OCI-LY1 (cell line): ENCODE data around the gene UBAP1.

ENCODE experiments used
- EZH2 ChIP-seq: fragments of 200-600 bp; sonication (generic), shearing (Covaris generic); IDR thresholded peaks from 2 replicates; pipeline ENCODE4 v1.8.0; 2017; ENCODE audit warnings: borderline replicate concordance, mixed run types, mild to moderate bottlenecking, antibody characterized with exemption, low read length, moderate library complexity, mixed read lengths
- TF ChIP-seq, protein P1 (sequence below): fragments of 200-600 bp; sonication (generic), shearing (Covaris generic); IDR thresholded peaks from 2 replicates; pipeline ENCODE4 v1.5.1; 2017; ENCODE audit warnings: mild to moderate bottlenecking, antibody characterized with exemption, low read length, moderate library complexity, mixed read lengths

DNA sequence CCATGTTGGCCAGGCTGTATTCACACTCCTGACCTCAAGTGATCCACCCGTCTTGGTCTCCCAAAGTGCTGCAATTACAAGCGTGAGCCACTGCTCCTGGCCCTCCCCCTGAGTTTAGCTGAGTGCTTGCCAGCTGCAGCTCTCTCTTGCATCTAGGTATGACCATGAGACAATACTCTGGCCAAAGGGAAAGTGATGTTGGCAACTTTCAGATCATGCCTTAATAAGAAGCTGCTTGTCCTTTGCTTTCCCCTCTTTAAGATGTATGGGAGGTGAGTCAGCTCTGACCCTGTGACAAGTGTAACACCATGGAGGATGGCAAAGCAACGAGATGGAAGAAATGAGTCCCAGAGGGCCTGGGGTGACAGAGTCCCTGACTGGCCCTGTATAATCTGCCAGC, 33.7 kb upstream of the UBAP1 start:
- TF ChIP-seq, protein P1, sequence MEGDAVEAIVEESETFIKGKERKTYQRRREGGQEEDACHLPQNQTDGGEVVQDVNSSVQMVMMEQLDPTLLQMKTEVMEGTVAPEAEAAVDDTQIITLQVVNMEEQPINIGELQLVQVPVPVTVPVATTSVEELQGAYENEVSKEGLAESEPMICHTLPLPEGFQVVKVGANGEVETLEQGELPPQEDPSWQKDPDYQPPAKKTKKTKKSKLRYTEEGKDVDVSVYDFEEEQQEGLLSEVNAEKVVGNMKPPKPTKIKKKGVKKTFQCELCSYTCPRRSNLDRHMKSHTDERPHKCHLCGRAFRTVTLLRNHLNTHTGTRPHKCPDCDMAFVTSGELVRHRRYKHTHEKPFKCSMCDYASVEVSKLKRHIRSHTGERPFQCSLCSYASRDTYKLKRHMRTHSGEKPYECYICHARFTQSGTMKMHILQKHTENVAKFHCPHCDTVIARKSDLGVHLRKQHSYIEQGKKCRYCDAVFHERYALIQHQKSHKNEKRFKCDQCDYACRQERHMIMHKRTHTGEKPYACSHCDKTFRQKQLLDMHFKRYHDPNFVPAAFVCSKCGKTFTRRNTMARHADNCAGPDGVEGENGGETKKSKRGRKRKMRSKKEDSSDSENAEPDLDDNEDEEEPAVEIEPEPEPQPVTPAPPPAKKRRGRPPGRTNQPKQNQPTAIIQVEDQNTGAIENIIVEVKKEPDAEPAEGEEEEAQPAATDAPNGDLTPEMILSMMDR: no peak
- TF ChIP-seq EZH2: no peak
